OCI-M2 (cell line): Measurements from ENCODE around the gene COL9A3.

Experiments used
- DNase-seq: peaks from one replicate; lab custom pipeline; 2025; ENCODE audit not compliant: unreplicated experiment; lab: John Stamatoyannopoulos, UW

COL9A3 gene

GRCh38 chr20:62876902-62877816 lies 60.3 kb downstream of the COL9A3 start:
- no peak for DNase-seq

GRCh38 chr20:62878244-62879038 lies 61.6 kb downstream of the COL9A3 start:
- no peak for DNase-seq

DNA sequence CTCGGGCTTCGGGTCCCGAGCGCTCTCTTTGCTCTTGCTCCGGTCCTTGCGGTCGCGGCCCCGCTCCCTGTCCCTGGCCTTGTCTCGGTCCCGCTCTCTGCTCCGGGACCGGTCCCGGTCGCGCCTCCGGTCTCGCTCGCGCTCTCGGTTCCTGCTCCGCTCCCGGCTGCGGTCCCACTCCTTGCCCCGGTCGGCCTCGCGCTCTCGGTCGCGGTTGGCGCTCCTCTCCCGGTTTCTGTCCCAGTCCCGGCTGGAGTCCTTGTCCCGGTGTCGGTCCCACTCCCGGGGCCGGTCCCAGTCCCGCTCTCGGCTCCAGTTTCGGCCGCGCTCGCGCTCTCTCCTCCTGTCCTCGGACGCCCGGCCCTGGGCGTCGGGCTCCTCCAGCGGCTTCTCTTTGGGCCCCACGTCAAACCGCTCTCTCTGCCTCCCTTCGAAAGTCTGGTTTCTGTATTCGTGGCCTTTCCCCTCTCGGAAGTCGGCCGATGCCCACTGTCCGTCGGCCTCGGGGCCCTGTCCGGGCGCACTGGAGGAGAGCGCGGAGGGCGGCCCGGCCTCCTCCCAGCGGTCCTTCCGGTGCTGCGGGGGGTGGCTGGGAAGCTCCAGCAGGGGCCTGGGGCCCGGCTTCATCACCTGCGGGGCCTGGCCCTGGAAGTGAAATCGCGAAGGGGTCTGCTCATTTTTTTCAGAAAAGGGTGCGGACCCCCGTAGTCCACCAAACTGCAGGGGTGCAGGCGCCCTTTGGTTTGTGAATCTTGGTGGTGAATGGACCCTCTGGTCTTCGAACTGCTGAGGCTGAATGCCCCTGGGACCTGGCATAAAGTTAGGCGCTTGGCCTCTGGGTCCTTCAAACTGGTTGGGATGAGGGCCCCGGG lies 62.7 kb downstream of the COL9A3 start:
- DNase-seq: no peak

DNA sequence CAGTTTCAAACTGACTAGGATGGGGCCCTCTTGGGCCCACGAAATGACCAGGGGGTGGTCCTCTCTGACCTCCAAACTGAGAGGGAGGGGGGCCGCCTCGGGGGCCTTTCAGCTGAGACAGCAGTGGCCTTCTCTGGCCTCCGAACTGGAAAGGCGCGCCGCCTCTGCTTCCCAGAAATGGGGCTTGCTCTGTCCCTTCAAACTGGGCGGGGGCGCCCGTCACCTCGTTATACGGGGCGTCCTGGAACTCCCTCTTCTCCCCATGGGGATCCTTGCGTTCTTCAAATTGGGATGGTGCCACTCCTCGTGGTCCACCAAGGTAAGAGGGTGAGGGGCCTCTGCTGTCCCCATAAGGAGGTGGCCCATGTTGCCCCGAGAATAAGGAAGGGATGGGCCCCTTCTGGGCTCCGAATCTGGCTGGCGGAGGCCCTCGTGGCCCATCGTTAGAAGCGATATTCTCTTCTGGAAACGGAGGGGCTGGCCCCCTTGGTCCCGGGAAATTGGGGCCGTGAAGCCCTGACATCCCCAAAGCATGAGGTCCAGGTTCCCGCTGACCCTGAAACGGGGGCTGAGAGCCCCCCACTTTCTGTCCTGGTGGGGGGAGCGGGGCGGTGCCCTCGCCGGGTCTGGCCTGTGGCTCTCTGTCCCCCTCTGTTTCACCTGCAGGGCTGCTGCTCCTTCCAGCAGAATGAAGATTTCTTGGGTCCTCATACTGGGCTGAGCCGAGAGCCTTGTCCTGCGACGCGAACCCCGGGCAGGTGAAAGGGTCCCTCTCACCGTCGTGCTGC lies 63.5 kb downstream of the COL9A3 start:
- DNase-seq: no peak

DNA sequence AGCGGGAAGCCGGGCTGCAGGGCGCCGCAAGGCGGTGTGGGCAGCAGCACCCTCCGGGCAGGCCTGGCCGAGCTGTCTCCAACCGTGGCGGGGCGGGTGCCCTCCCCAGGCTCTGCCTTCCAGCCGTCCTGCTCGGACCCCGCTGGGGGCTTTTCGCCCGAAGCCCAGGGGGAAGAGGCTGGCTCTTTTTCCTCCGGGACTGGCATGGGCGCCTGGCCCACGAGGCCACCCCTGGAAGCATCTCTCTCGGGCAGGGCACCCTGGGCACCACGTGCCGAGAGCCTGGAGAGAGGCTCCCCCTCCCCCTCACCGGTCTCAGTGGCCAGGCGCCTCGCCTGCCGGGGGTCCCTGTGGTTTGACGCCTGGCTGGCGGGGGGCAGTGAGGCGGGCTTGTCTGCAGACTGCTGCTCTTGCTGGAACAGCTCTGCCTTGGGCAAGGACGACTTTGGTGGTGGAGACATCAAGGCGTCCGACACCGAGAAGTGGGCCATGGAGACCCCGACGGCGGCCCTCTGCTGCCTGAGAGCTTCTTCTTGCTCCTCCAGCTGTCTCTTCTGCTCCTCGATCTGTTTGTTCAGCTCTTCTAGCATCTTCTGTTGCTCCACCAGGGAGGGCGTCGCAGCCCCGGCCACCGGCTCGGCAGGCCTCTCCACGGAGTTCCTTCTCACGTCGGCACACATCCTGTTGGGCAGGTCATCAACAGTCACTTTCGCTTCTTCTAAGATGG lies 64.2 kb downstream of the COL9A3 start:
- no peak for DNase-seq

- no peak for DNase-seq
Measured at GRCh38 chr20:62881662-62882395, 65.0 kb downstream of the COL9A3 start.

- no peak for DNase-seq
Measured at GRCh38 chr20:62882426-62882825, 65.6 kb downstream of the COL9A3 start.

DNA sequence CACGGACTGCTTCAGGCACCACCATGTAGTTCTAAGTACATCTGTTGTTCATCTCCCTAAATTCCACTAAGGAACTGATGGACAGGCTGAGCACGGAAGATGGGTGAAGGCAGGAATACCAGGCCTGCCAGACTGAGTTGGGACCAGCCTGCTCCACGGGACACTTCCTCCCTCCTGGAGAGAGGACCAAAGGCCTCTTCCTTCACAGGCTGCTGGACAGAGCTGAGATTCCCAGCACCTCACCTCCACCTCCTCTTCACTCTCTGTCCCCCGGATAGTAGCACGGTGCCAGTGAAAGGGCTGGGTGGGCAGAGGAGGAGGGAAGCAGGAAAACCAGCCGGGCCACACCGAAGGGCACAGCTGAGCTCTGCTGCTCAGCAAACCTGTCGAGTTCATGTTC lies 67.7 kb downstream of the COL9A3 start:
- no peak for DNase-seq

DNA sequence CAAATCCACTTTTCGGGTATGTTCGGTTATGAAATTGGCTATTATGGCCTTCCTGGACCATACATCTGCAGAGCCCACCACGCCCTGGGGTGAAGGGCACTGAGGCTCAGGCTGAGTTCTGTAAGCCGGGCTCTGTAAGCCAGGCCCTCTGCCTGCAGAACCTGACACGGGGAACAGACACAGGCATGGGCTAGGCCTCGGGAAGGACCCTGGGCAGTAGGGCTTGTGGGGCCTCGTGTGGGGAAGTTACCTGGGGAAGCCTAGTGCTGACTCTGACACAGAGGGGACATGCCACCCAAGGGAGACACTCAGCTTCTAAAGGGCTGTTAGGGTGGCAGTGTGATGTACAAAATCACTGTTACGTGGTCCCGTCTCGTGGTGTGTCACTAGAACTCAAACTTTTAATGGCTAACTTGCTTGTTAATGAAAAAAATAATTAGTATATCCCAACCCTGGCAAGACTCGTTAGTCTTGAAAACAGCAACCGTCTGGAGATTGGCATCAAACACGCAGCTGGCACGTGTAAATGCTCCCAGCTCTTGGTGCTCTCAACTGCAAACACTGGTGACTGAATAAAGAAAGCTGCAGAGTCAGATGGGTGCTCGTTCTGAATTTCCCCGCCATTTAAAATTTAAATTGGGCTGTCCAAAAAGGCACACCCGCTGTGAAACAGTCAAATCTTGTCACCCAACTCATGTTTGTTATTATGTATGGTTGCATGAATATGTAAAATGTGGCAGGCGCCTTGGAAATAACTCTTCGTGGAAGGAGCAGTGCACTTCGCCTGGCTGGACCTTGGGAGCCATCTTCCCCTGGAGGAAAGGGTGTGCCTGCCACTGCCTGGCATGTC lies 68.4 kb downstream of the COL9A3 start:
- DNase-seq: no peak

GRCh38 chr20:62885896-62886708 lies 69.3 kb downstream of the COL9A3 start:
- no peak for DNase-seq

GRCh38 chr20:62886709-62887058 lies 69.8 kb downstream of the COL9A3 start:
- DNase-seq: no peak

DNA sequence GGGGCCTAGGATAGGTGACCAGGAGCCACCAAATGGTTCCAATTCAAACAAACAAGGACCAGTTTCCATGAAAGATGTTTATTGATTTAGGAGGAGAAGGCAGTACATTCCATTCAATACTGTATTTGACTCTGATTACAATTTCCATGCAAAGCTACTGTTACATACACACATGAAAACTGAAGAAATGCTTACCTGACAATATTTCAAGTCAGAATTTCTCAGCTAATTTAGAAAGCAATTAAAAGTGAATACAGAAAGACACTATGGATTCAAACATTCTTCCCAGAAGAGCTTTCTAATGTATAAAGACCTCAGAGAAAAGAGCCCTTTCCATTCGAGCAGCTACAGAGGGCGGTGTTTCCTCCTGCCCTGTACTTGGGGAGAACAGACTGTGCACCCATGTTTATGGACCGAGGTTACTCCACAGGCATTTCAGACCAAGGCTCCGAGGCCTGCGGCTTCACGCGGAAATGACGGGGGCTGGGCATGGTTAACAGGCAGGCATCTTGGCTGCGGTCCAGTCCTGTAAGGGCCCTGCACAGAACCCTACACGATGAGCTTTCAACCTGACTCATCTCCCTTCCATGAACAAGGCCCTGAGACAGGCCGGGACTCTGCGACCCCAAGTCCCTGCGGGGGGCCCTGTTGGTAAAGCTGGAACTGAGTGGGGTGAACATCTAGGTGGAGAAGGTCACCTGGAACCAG lies 70.5 kb downstream of the COL9A3 start:
- no peak for DNase-seq

GRCh38 chr20:62887860-62888239 lies 71.0 kb downstream of the COL9A3 start:
- no peak for DNase-seq

DNA sequence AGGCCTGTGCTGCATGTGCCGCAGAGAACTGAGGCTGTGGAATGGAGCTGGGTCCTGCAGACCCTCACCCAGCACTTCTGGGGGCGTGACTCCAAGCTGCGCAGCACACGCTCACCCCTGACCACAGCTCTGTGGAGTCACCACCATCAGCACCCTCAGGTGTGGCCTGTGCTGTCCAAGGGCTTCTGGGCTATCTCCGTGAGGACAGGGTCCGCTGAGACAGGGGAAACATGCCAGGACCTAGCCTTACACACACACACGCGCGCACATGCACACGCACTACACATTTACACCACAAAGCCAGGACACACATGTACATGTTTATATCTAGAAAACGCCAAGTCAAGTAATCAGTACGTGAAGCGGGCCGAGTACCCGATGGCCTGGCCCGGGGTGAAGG lies 71.6 kb downstream of the COL9A3 start:
- no peak for DNase-seq

- no peak for DNase-seq
Measured at GRCh38 chr20:62888910-62889309, 72.1 kb downstream of the COL9A3 start.

DNA sequence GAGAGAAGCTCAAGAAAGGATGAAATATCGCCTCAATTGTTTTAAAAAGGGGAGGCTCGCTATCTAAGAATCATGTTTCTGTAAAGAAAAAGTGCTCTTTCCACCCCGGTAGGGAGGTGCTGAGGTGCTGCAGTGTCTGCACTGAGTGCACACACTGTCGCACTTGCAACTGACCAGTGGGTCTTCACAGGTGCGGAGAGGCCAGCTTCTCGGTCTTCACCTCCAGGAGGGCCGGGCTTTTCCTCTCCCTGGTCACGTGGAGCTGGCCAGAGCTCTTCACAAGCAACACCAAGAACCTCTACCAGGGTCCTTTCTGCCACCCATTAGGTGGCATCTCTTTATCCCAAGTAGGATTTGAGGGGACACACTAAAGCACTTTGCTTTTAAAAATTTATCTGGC lies 72.6 kb downstream of the COL9A3 start:
- DNase-seq: no peak

DNA sequence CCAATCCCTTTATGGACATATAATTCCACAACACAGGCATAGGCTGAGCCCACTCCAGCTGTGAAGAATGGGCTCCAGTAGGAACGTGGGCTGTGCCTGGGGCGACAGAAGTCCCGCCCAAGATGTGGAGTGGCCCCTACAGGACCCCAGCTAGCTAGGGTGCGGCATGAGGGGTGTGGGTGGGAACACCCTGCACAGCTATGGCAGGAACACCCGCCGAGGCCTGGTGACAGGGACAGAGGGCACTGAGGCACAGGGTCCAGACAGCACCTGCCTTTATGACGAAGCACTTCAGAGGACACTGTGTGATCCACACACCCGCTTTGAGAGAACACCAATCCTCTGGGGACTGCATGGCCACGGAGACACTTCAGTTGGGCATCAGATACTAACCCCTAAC lies 73.0 kb downstream of the COL9A3 start:
- no peak for DNase-seq
